H1 (cell line): ENCODE measurements around the gene TP53I11. TPM values are rescaled to one million over a fixed set of nuclear protein-coding genes. Genes with fewer than 3 reads are reported as not detected.

Source experiments
- CTCF ChIA-PET: fragments of 300-600 bp; sonication (Branson Sonifier 250); formaldehyde crosslinking; loops from one replicate; lab custom pipeline; 2021; ENCODE audit not compliant: partially characterized antibody; lab: Charles Lee
- POLR2A ChIA-PET: fragments of 300-600 bp; sonication (Branson Sonifier 250); formaldehyde crosslinking; loops from one replicate; lab custom pipeline; 2021; ENCODE audit warnings: inconsistent platforms; ENCODE audit not compliant: partially characterized antibody; lab: Charles Lee
- DNase-seq, 2 experiments: peaks; one replicate each; pipeline versions ENCODE4 v3.0.0 to v3.0.0-alpha.2; 2010 to 2022; ENCODE audit warnings: low spot score in 2 of 2, low read depth in 1 of 2, mixed read lengths in 1 of 2
- FAIRE-seq: peaks from 2 replicates; lab custom pipeline; 2011; peaks lifted over from hg19 to GRCh38; lab: Jason Lieb, UNC
- H2AFZ ChIP-seq: 2 replicates; pipeline ENCODE4 v1.8.1; 2012; ENCODE audit warnings: low read length, inconsistent platforms
- H2AK5ac ChIP-seq: 2 replicates; pipeline ENCODE4 v1.6.1; 2013; ENCODE audit warnings: low read depth, low read length
- H2BK120ac ChIP-seq: replicated peaks from 2 replicates; pipeline ENCODE3; 2013; ENCODE audit warnings: low read depth, low read length, inconsistent platforms
- H2BK12ac ChIP-seq: 2 replicates; pipeline ENCODE4 v1.6.1; 2013; ENCODE audit warnings: low read depth, low read length
- H2BK15ac ChIP-seq: 2 replicates; pipeline ENCODE4 v1.6.1; 2013; ENCODE audit warnings: low read length
- H2BK20ac ChIP-seq: 2 replicates; pipeline ENCODE4 v1.6.1; 2013; ENCODE audit warnings: low read length
- H2BK5ac ChIP-seq: 2 replicates; pipeline ENCODE4 v1.6.1; 2013; ENCODE audit warnings: low read depth, low read length
- H3K14ac ChIP-seq: 2 replicates; pipeline ENCODE4 v1.6.1; 2013; ENCODE audit warnings: inconsistent platforms; ENCODE audit not compliant: insufficient read length
- H3K18ac ChIP-seq: 2 replicates; pipeline ENCODE4 v1.6.1; 2013; ENCODE audit warnings: low read length; ENCODE audit errors: extremely low read depth
- H3K23ac ChIP-seq: 2 replicates; pipeline ENCODE4 v1.6.1; 2013; ENCODE audit warnings: inconsistent platforms; ENCODE audit not compliant: insufficient read length
- H3K23me2 ChIP-seq: 2 replicates; pipeline ENCODE4 v1.6.1; 2013; ENCODE audit warnings: low read depth, low read length
- H3K27ac ChIP-seq: 2 replicates; pipeline ENCODE4 v1.6.1; 2011; ENCODE audit warnings: low read depth, low read length, inconsistent platforms
- H3K27me3 ChIP-seq, 4 experiments: replicated peaks in 1 of 4; 1 replicate in 1 of 4; 2 replicates in 3 of 4; pipeline versions ENCODE4 v1.6.1 to v1.8.1; 2011 to 2013; ENCODE audit warnings: low read length in 3 of 4, mild to moderate bottlenecking in 3 of 4, inconsistent platforms in 2 of 4, mixed read lengths in 2 of 4, moderate library complexity in 1 of 4; ENCODE audit not compliant: control insufficient read depth in 3 of 4, insufficient read depth in 3 of 4; ENCODE audit errors: extremely low read depth in 1 of 4
- H3K36me3 ChIP-seq, 4 experiments: 2 replicates each; pipeline versions ENCODE4 v1.6.1 to v1.8.1; 2011 to 2013; ENCODE audit warnings: mild to moderate bottlenecking in 4 of 4, low read length in 3 of 4, moderate library complexity in 2 of 4, control low read depth in 1 of 4, inconsistent platforms in 1 of 4; ENCODE audit not compliant: insufficient read depth in 4 of 4, control insufficient read depth in 2 of 4
- H3K4ac ChIP-seq: replicated peaks from 2 replicates; pipeline ENCODE3; 2013; ENCODE audit warnings: low read length, low read depth, mixed read lengths, inconsistent platforms; ENCODE audit not compliant: insufficient read length
- H3K4me1 ChIP-seq, 4 experiments: replicated peaks in 1 of 4; 1 replicate in 1 of 4; 2 replicates in 3 of 4; pipeline versions ENCODE4 v1.6.1 to v1.8.1; 2011 to 2013; ENCODE audit warnings: low read length in 3 of 4, inconsistent platforms in 2 of 4, mixed read lengths in 1 of 4; ENCODE audit not compliant: insufficient read depth in 4 of 4, control insufficient read depth in 3 of 4
- H3K4me2 ChIP-seq, 2 experiments: 2 replicates each; pipeline versions ENCODE4 v1.6.1 to v1.8.1; 2011 to 2013; ENCODE audit warnings: low read depth in 2 of 2, low read length in 2 of 2, control low read depth in 1 of 2, inconsistent platforms in 1 of 2, mild to moderate bottlenecking in 1 of 2; ENCODE audit not compliant: insufficient read depth in 1 of 2
- H3K4me3 ChIP-seq, 4 experiments: fragments of 200-600, 300-600 bp in 1 of 4; sonication (generic), shearing (Covaris generic), sonication (Bioruptor Twin) in 1 of 4; 2 replicates each; pipeline versions ENCODE4 v1.5.1 to v1.8.1; 2011 to 2016; ENCODE audit warnings: low read length in 4 of 4, low read depth in 3 of 4, control low read depth in 2 of 4, inconsistent platforms in 2 of 4, mild to moderate bottlenecking in 2 of 4, mixed read lengths in 1 of 4, moderate library complexity in 1 of 4; ENCODE audit not compliant: insufficient read depth in 2 of 4; ENCODE audit errors: extremely low read depth in 1 of 4
- H3K56ac ChIP-seq: replicated peaks from 2 replicates; pipeline ENCODE3; 2013; ENCODE audit warnings: low read depth, mild to moderate bottlenecking, mixed read lengths, low read length, inconsistent platforms; ENCODE audit not compliant: insufficient read length
- H3K79me1 ChIP-seq: 2 replicates; pipeline ENCODE4 v1.6.1; 2013; ENCODE audit warnings: low read depth, low read length, control low read depth
- H3K79me2 ChIP-seq, 2 experiments: 2 replicates each; pipeline versions ENCODE4 v1.6.1 to v1.8.1; 2012 to 2013; ENCODE audit warnings: low read length in 2 of 2, mild to moderate bottlenecking in 2 of 2, inconsistent platforms in 1 of 2; ENCODE audit not compliant: insufficient read depth in 2 of 2, control insufficient read depth in 1 of 2
- H3K9ac ChIP-seq, 4 experiments: replicated peaks in 1 of 4; 1 replicate in 1 of 4; 2 replicates in 3 of 4; pipeline versions ENCODE4 v1.6.1 to v1.8.1; 2011 to 2013; ENCODE audit warnings: low read depth in 3 of 4, low read length in 3 of 4, control low read depth in 2 of 4, mild to moderate bottlenecking in 2 of 4, moderate library complexity in 2 of 4, inconsistent platforms in 1 of 4; ENCODE audit errors: extremely low read depth in 1 of 4
- H3K9me3 ChIP-seq, 2 experiments: 2 replicates each; pipeline versions ENCODE4 v1.6.1 to v1.8.1; 2012 to 2013; ENCODE audit warnings: mild to moderate bottlenecking in 2 of 2, moderate library complexity in 2 of 2, control low read depth in 1 of 2, inconsistent platforms in 1 of 2, low read depth in 1 of 2, low read length in 1 of 2, mixed read lengths in 1 of 2; ENCODE audit not compliant: insufficient read depth in 2 of 2
- H4K20me1 ChIP-seq, 2 experiments: replicated peaks in 1 of 2; 2 replicates each; pipeline versions ENCODE3 to v1.8.1; 2011 to 2013; ENCODE audit warnings: inconsistent platforms in 2 of 2, low read length in 2 of 2, mild to moderate bottlenecking in 1 of 2; ENCODE audit not compliant: insufficient read depth in 2 of 2, control insufficient read depth in 1 of 2
- H4K5ac ChIP-seq: 2 replicates; pipeline ENCODE4 v1.6.1; 2013; ENCODE audit warnings: low read length, low read depth, mixed read lengths, inconsistent platforms; ENCODE audit not compliant: insufficient read length
- H4K8ac ChIP-seq: 2 replicates; pipeline ENCODE4 v1.8.0; 2013; ENCODE audit warnings: mild to moderate bottlenecking, moderate library complexity, low read length, inconsistent platforms; ENCODE audit not compliant: insufficient read depth; ENCODE audit errors: extremely low read depth
- H4K91ac ChIP-seq: replicated peaks from 2 replicates; pipeline ENCODE3; 2013; ENCODE audit warnings: low read length, mixed read lengths, inconsistent platforms; ENCODE audit not compliant: insufficient read length
- CBX8 ChIP-seq: fragments of 300-800, 300-1000 bp; sonication (generic); IDR thresholded peaks from 2 replicates; pipeline ENCODE4 v1.7.1; 2016; ENCODE audit warnings: low read depth, low read length, borderline replicate concordance
- CEBPB ChIP-seq: IDR thresholded peaks from 2 replicates; pipeline ENCODE4 v1.6.1; 2012; ENCODE audit warnings: low read depth, low read length
- CREB1 ChIP-seq: IDR thresholded peaks from 2 replicates; pipeline ENCODE4 v1.6.1; 2012; ENCODE audit warnings: inconsistent platforms
- EP300 ChIP-seq, 2 experiments: IDR thresholded peaks; 1 replicate in 1 of 2; 2 replicates in 1 of 2; pipeline ENCODE4 v1.6.1; 2011 to 2012; ENCODE audit warnings: low read depth in 2 of 2, low read length in 2 of 2, mild to moderate bottlenecking in 2 of 2, borderline replicate concordance in 1 of 2, inconsistent platforms in 1 of 2, moderate library complexity in 1 of 2
- EZH2 ChIP-seq: fragments of 200-600 bp; sonication (generic); IDR thresholded peaks from 2 replicates; pipeline ENCODE4 v1.7.1; 2012; ENCODE audit warnings: low read depth, mild to moderate bottlenecking, moderate library complexity, low read length, inconsistent platforms; ENCODE audit not compliant: severe bottlenecking
- MAX ChIP-seq: IDR thresholded peaks from 2 replicates; pipeline ENCODE4 v1.6.1; 2012; ENCODE audit warnings: inconsistent platforms
- SAP30 ChIP-seq: fragments of 300-600 bp; sonication (generic); IDR thresholded peaks from 2 replicates; pipeline ENCODE4 v1.7.1; 2012; ENCODE audit warnings: low read length, moderate library complexity, mild to moderate bottlenecking, inconsistent platforms; ENCODE audit not compliant: insufficient read depth, insufficient replicate concordance
- SIN3A ChIP-seq, 2 experiments: IDR thresholded peaks in 1 of 2; conservative IDR thresholded peaks in 1 of 2; 2 replicates each; pipeline ENCODE4 v1.6.1; 2011 to 2012; ENCODE audit warnings: low read length in 2 of 2, improper control_type of control experiment in 1 of 2, low read depth in 1 of 2, mild to moderate bottlenecking in 1 of 2
- SIRT6 ChIP-seq: IDR thresholded peaks from one replicate; pipeline ENCODE4 v1.7.1; 2012; ENCODE audit warnings: low read length, inconsistent platforms
- SRF ChIP-seq: IDR thresholded peaks from 2 replicates; pipeline ENCODE4 v1.6.1; 2011; ENCODE audit warnings: mild to moderate bottlenecking, low read depth, low read length, moderate library complexity
- TCF12 ChIP-seq: IDR thresholded peaks from 2 replicates; pipeline ENCODE4 v1.6.1; 2011; ENCODE audit warnings: low read depth, mild to moderate bottlenecking, low read length
- WGBS, 2 experiments: shearing (Covaris generic) in 1 of 2; methylation state at CpG; one replicate each; pipeline versions ENCODE4 v1.1.6 to v1.1.7; 2013 to 2015; ENCODE audit warnings: low lambda C conversion rate in 2 of 2, mixed read lengths in 2 of 2, inconsistent platforms in 1 of 2, low coverage in 1 of 2, missing lambda C conversion rate in 1 of 2; ENCODE audit not compliant: insufficient replicate concordance in 2 of 2, insufficient coverage in 1 of 2, insufficient read length in 1 of 2; ENCODE audit errors: extremely low coverage in 1 of 2, missing lambda C conversion rate in 1 of 2; 5-methylcytosine and 5-hydroxymethylcytosine counted together
- polyA plus RNA-seq, 7 experiments: library from polyadenylated mRNA; depleted of rRNA in 3 of 7; stranded (reverse) in 5 of 7; unstranded in 2 of 7; fragments of >200 nt in 5 of 7; fragments of 200-250 nt in 2 of 7; gene quantifications; 1 replicate in 5 of 7; 2 replicates in 1 of 7; 4 replicates in 1 of 7; pipeline versions ENCODE4 v1.2.1 to v1.2.3, GENCODE V29; 2011 to 2013; ENCODE audit warnings: missing spikeins in 2 of 7, mixed read lengths in 2 of 7
- total RNA-seq: library from RNA; stranded (reverse); fragmentation: NEBNext Ultra II Directional; extraction: Animal tissue kit (Norgen Biotek cat#: 25700); gene quantifications from 2 replicates; pipeline ENCODE4 v1.2.1, GENCODE V29; 2021

Gene TP53I11
- total and polyA plus RNA-seq, 2 of the 8 experiments (the other 6 are each of a cell fraction or from before 2014, with no cell fraction given) = 34.0 to 46.3 TPM

GRCh38 chr11:44978274-44978960 lies 27.7 kb upstream of the TP53I11 start:
- Histone ChIP-seq H2AFZ (no peak overlapping the region; the same call in 1 of the 2 replicates), H3K36me3 (no peaks in the 10 kb centered on the region), H2BK20ac (peak overlapping the region; percentile 99), H3K14ac (no peak overlapping the region), H3K9ac (no peak overlapping the region), H4K8ac (no peak overlapping the region; the same call in 1 of the 2 replicates), H3K27ac (no peak overlapping the region), H3K4ac (peak overlapping the region; percentile 88), H2BK120ac (peak overlapping the region; percentile 24), H3K79me1 (no peaks in the 10 kb centered on the region), H4K5ac (no peak overlapping the region), H3K23me2 (peaks cover 6% of the 10 kb centered on the region), H3K9me3 (no peaks in the 10 kb centered on the region), H3K4me3 (no peak overlapping the region), H4K91ac (peak overlapping the region; percentile 96), H2AK5ac (peak overlapping the region; percentile 100), H3K23ac (no peak overlapping the region), H3K18ac (peak overlapping the region; percentile 84), H3K27me3 (no peaks in the 10 kb centered on the region), H2BK15ac (peak overlapping the region; percentile 98), H3K4me1 (peaks cover 0 to 27% (median 18%) of the 10 kb centered on the region in 4 experiments; a peak in 6 of 7 replicates), H4K20me1 (peaks cover 0 to 5% of the 10 kb centered on the region in 2 experiments), H2BK5ac (peak overlapping the region; percentile 76), H2BK12ac (peak overlapping the region; percentile 100), H3K56ac (peak overlapping the region; percentile 97), H3K79me2 (no peaks in the 10 kb centered on the region), H3K4me2 (peak overlapping the region in 1 of 2 experiments; percentile 10; a peak in 1 of 4 replicates)
- FAIRE-seq (no peak), DNase-seq (no peak)
- WGBS, 2 experiments = 79 to 100% methylated on average over 1 to 3 of the region's 3 CpGs
- ChIA-PET CTCF (interaction anchor here (0.7 to 38.2 kb wide), 14 partner anchors 14 to 204 kb away, joined by 3 to 731 read pairs (median 8); partner anchors contain the start of gene TP53I11), POLR2A (interaction anchor here (1.0 to 4.8 kb wide), 6 partner anchors 9 to 78 kb away, joined by 3 to 16 read pairs (median 4); no protein-coding TSS in a partner anchor)
- TF ChIP-seq TCF12 (no peak), CEBPB (no peak), EZH2 (no peak), SIRT6 (no peak), CBX8 (no peak), SRF (no peak), EP300 (IDR thresholded peaks at IDR 0.05; ENCODE audit: borderline replicate concordance in 1 of 2, low read depth in 2 of 2, low read length in 2 of 2) (no peak), CREB1 (no peak), MAX (no peak), SIN3A (conservative IDR thresholded peaks at IDR 0.05 in 1 of 2, IDR thresholded peaks at IDR 0.05 in 1 of 2; ENCODE audit: low read depth in 1 of 2, low read length in 2 of 2) (no peak), SAP30 (no peak)
